Superior temporal gyrus (tissue), 1 donor: ENCODE results near the gene DDX60.

Experiments used
- DNase-seq: peaks from one replicate; pipeline ENCODE4 v3.0.0-alpha.2; 2016; ENCODE audit errors: extremely low spot score

Gene DDX60

GRCh38 chr4:168203233-168203911 lies 115.2 kb downstream of the DDX60 start:
- DNase-seq = no peak

- no peak for DNase-seq
Measured at GRCh38 chr4:168200685-168201084, 117.9 kb downstream of the DDX60 start.

- no peak for DNase-seq
Measured at GRCh38 chr4:168199260-168199957, 119.1 kb downstream of the DDX60 start.

GRCh38 chr4:168197926-168198325 lies 120.6 kb downstream of the DDX60 start:
- DNase-seq = no peak

GRCh38 chr4:168188754-168189153 lies 129.8 kb downstream of the DDX60 start:
- no peak for DNase-seq

GRCh38 chr4:168183717-168184571 lies 134.6 kb downstream of the DDX60 start:
- DNase-seq = peak; percentile 73

- DNase-seq = no peak
Measured at GRCh38 chr4:168177546-168178149, 140.9 kb downstream of the DDX60 start.

- no peak for DNase-seq
Measured at GRCh38 chr4:168174308-168174707, 144.2 kb downstream of the DDX60 start.

GRCh38 chr4:168167714-168168284 lies 150.8 kb downstream of the DDX60 start:
- DNase-seq = no peak
